ENCODE measurements around the gene PADI1.

The PADI1 gene, protein sequence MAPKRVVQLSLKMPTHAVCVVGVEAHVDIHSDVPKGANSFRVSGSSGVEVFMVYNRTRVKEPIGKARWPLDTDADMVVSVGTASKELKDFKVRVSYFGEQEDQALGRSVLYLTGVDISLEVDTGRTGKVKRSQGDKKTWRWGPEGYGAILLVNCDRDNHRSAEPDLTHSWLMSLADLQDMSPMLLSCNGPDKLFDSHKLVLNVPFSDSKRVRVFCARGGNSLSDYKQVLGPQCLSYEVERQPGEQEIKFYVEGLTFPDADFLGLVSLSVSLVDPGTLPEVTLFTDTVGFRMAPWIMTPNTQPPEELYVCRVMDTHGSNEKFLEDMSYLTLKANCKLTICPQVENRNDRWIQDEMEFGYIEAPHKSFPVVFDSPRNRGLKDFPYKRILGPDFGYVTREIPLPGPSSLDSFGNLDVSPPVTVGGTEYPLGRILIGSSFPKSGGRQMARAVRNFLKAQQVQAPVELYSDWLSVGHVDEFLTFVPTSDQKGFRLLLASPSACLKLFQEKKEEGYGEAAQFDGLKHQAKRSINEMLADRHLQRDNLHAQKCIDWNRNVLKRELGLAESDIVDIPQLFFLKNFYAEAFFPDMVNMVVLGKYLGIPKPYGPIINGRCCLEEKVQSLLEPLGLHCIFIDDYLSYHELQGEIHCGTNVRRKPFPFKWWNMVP

GRCh38 chr1:17204546-17205440 is at the start of gene PADI1:
PADI1 (plus strand) TSS chr1:17205128; CDS start chr1:17205218, 90 bp downstream.
- DNase-seq (ENCODE audit: low spot score), result no peak

DNA sequence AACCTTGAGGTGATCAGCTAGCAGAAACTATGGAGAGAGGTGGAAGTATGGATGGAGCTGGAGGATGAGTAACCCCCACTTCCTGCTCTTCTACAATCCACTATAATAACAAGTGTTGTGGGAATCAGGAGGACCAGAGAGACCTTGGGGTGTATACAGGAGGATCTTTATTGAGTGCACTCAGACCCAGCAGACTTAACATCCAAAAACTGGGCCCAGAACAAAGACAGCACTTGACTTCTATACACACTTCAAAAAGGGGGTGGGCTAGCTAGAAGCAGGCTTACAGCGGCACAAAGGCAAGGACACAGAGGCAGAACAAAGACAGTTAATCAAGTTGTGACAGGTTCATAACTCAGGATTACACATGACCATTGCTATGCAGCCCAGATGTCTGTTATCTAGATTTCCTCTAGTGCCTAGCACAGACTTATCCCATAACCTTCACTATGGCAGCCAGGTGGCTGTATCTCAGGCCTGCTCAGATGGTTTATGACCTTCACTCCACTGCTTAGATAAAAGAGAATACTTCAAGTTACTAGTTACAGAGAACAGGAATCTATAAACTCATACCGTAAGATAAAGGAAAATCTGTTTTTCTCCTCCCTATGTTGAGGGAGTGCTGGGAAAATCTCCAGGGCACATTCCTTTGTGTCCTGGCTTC is 49.5 kb upstream of the PADI1 start:
- DNase-seq (ENCODE audit: low spot score), result no peak

DNA sequence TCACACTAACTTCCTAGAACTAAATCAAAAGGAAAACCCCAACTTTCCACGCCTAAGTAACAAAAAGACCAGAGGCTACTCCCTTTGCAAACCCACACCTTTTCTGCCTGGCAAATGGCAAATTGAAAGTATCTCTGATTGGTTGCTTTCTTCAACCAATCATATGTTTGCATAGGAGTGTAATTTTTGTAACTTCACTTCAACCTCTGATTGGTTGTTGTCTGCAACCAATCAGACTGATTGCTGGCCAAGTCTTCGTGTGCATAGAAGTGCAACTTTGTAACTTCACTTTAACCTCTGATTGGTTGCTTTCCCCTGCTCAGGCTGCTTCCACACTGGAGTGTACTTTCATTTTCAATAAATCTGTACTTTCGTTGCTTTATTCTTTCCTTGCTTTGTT is 48.8 kb upstream of the PADI1 start:
- no peak for DNase-seq (ENCODE audit: low spot score)

DNA sequence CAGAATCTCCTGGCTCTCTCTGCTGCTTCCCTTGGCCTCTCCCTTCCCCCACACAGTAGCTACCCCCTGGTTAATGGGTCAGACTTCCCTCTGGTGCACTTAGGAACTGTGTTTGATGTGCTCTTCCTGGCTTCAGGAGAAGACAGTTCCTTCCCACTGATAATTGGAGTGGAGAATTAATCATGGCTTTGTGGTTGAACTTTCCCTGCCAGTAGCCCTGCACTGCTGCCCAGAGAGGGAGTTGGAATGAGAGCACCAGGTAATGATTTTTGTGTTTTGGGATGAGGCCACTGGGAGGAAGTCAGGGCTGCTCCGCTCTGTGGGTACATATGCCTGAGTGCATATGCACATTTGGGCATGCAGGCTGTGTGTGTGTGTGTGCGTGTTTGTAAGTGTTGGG is 46.0 kb upstream of the PADI1 start:
- DNase-seq (ENCODE audit: low spot score), result no peak

GRCh38 chr1:17161137-17161740 is 43.7 kb upstream of the PADI1 start:
- DNase-seq (ENCODE audit: low spot score), result no peak

- no peak for DNase-seq (ENCODE audit: low spot score)
These were observed 42.8 kb upstream of the PADI1 start for GRCh38 chr1:17161926-17162800.

DNA sequence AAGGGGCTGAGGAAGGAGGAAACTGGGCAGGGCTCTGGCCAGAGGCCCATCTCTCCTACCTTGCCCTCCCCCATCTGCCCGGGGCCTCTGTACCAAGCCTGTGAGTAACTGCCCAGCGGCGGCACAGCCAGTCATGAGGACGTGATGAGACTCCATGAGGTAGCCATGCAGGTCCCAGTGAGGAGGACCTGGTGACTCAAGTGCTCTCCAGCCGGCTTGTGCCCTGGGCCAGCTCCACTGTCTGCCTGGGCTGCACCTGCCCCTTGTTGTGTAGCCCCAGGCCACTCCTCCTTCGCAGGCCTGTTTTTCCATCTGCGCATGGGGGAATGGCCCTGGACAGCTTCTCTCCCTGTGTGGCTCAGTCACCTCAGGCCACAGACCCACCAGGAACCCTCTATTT is 42.0 kb upstream of the PADI1 start:
- DNase-seq (ENCODE audit: low spot score), result no peak

DNA sequence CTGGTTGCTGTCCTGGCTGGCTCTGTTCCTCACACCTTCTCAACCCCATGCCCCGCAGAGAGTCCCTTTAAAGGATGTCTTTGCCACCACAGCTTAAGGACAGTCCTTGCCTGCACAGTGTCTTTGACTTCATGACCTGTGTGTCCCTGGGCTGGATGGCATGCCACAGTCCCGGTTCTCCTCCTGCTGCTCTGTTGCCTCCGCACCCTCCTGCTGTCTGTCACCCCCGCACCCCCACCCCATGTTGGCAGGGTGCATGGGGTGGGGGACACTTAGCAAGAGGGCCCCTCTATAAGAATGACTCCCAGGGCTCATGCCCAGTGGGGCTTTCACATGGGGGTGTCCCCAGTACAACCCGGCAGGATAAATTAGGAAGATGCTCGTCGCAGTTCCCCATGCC is 41.6 kb upstream of the PADI1 start:
- no peak for DNase-seq (ENCODE audit: low spot score)

DNA sequence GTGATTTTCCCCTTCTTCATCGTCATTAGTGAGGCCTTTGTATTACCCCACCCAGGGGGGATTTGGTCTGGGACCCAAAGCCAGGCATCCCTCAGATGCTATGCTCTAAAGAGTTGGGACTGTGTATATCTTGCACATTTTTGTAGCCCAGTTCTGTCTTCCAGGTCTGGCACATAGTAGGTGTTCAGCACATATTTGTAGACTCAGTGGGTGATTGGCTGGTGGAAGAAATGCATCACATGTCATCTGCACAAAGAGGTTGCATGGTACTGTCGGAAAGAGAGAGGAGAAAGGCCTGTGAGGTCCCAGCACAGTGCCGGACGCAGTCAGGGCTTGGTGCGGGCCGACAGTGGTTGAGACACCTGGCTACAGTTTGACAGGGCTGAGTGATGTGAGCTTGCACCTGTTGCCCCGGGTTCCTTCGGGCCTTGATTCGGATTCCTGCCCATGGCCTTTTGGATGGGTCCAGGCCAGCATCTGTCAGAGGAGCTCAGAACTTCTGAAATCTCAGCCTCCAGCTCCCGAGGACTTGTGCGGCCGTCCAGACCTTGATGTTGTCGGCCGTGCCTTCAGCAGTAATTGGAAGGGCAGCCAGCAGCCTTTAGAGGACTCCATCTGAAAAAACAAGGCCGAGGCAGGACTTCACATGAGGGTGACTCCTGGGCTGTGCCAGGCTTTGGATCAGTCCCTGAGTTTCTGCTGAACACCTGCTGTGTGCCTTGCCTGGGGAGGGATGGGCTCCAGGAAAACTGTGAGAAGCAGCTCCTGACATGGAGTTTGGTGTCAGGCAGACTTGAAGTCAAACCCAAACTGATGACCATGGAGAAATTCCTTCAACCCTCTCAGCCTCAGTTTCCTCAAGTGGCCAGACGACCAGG is 40.9 kb upstream of the PADI1 start:
- DNase-seq (ENCODE audit: low spot score), result no peak

GRCh38 chr1:17165823-17166222 is 39.1 kb upstream of the PADI1 start:
- DNase-seq (ENCODE audit: low spot score), result no peak

DNA sequence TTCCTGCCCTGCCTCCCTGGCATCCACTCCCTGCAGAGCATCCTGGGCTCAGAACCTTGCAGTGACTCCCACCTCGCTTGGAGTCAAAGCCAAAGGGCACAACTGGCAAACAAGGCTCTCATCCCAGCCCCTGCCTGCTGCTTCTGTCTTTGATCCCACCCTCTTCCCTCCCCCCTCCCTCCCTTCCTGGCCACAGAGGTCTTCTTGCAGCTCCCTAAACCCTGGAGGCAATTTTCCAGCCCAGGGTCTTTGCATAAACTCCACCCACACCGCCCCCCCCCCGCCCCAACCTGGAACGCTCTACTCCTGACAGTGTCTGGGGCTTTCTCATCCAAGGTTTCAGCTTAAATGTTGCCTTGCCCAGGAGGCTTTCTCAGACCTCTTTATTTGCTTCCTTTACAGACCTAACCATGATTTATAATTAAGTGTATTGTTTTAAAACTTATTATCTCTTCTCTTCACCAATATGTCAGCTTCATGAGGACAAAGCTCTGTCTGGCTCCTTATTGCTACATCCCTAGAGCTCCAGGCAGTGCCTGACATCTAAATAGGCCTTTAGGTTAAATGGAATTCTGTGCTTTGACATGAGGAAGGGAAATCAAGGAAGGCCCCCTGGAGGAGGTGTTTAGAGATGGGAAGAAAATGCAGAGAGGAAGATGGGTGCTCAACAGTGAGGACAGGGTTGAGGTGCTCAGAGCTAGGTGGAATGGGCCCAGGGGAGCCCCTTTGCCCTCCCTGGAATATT is 37.7 kb upstream of the PADI1 start:
- DNase-seq (ENCODE audit: low spot score), result no peak

DNA sequence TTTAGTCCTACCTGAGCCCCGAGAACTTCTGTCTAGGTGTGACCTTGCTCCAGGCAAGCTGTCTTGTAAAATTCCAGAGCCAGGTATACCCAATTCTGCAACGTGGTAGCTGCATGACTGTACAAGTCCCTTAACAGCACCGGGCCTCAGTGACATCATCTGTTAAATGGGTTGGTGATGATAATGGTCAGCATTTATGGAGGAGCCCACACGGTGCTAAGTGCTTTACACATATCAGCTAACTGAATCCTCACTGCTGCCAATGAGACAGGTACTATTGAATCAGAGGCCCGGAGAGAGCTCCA is 37.2 kb upstream of the PADI1 start:
- DNase-seq (ENCODE audit: low spot score), result no peak

DNA sequence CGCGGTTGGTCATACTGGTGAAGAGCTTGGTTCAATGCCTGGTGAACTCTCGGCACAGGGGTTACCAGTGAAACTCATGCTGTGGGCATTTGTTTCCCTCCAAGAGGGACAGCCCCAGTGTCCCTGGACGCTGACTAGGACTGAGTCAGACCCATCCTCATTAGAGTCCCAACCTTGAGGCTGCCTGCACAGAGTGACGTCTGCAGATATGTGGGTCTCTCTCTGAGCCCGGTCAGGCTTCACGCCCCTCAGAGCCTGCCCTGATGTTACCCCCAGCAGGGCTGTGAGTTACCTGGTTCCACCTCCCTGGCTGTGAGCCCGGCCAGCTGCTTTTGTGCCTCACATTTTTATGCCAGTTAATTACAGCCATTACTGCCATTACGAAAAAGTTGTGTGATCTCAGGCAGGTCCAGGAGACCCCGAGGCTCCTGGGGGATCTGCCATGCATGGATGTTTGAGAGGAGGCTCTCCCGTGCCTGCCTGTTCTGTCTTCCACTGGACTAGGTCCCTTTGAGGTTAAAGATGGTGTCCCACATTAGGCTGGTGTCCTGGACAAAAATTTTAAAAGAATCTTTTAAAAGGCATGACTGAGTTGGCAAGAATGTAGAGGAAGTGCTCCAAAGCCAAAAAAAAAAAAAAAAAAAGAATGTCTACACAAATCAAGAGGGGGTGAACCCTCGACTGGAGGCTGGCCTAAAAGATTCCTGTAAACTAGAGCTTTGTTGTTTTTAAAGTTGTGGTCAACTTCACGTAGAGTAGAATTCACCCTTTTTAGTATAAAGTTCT is 36.6 kb upstream of the PADI1 start:
- DNase-seq (ENCODE audit: low spot score), result no peak

DNA sequence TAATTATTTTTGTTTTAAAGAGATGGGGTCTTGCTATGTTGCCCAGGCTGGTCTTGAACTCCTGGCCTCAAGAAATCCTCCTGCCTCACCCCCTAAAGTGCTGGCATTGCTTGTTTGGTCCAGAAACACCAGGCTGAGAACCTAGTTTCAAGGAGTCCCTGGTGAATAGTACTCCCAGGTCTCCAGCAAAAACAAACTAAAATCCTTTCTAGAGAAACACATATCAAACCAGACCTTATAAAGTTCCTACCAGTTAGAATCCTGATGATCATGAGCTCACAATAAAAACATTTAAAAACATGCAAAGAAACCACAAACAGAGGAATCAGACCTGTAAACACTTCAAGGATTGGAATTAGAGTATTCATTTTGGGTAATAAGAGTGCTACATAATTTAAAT is 34.4 kb upstream of the PADI1 start:
- DNase-seq (ENCODE audit: low spot score), result no peak

GRCh38 chr1:17173217-17173616 is 31.7 kb upstream of the PADI1 start:
- no peak for DNase-seq (ENCODE audit: low spot score)

GRCh38 chr1:17176306-17177061 is 28.4 kb upstream of the PADI1 start:
- DNase-seq (ENCODE audit: low spot score), result no peak

DNA sequence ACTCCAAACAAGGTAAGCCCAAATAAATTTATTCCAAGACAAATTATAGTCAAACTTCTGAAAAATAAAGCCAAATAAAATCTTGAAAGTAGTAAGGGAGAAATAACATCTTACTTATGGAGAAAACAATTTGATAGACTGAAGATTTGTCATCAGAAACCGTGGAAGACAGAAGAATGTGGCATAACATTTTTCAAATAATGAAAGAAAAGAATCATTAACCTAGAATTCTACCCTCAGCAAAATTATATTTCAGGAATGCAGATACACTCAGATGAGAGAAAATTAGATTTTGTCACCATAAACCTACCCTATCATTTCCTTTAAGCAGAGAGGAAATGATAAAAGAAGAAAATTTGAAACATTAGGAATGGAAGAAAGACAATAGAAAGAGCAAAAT is 27.3 kb upstream of the PADI1 start:
- no peak for DNase-seq (ENCODE audit: low spot score)
